HT1080 (cell line): ENCODE data around the gene KCNAB2. TPM values are rescaled to one million over a fixed set of nuclear protein-coding genes. Genes with fewer than 3 reads are reported as not detected.

Experiments used
- DNase-seq: peaks from one replicate; pipeline ENCODE4 v3.0.0-alpha.2; 2015; ENCODE audit warnings: low read depth
- total RNA-seq: library from RNA; depleted of rRNA; stranded (reverse); fragments of >200 nt; shearing (Covaris generic); gene quantifications from 2 replicates; pipeline ENCODE4 v1.2.3, GENCODE V29; 2014; rRNA removed

KCNAB2 gene
- total RNA-seq, 1 experiment from 2014 or later = 31.6 TPM

DNA sequence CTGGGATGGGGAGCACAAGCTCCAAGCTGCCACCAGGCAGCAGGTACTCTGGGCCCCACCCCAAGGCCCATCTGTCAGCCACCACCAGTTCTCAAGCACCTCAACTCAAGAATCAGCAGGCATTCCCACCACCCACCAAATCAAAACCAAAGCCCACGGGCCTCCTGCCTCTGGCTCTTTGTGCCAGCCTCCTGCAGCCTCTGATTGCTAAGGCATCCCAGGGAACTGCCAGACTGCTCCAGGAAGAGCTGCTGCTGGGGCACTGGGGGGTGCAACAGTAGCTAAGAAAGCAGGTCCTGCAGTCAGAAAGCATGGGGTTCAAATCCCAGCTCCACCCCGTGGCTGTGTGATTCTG lies 99.7 kb downstream of the KCNAB2 start:
- DNase-seq = no peak

DNA sequence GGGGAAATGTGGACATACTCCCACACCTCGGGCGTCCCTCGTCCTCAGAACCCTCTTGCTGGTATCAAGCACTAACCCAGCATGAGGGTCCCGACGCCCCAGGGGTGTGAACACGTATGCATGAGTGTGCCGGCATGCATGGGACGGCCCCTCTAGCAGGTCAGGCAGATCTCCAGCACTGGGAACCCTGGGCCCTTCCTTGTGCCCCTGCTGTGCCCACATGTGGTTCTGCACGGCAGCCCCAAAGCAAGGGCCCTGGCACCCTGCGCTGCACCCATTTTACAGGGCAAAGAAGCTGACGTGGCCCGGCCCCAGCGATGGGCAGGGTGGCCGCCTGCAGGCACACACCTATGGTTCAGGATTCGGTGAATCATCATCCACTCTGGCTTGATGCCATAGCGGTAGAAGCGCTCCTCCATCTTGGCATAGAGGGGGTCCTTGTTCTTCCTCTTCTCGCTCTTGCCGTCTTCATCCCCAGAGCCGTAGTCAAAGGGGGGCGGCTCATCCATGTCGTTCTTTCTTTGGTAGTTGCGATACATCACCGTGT lies 100.2 kb downstream of the KCNAB2 start:
- DNase-seq = no peak

DNA sequence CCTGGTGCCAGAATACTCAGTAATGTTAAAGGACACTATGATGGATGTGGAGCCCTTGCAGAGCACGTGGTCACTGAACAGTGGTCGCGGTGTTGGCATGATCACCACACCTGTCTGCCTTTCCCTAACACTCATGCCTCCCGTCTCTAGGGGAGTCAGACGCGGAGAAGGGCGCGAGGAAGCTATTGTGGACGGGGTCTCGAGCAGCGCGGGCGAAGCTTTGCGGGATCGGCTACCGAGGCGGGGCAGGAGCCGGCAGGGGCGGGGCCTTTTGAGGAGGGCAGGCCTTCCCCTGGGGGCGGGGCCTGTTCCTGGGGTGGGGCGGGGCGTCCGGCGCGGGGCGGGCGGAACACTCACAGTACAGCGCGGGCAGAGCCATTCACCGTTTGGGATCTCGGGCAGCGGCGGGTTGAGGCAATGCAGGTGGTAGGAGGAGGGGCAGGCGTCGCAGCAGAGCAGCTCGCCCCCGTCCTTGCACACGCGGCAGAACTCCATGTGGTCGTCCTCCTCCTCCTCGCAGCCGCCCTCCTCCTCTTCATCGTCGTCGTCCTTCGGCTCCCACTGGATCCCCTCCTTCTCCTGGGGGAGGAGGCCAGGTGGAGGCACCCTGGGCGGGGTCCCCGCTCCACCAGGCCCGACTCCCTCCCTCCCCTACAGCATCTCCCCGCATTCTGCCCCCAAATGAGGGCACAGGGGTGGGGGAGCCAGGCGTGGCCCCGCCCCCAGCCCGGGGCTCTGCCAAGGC lies 103.0 kb downstream of the KCNAB2 start:
- DNase-seq = no peak

DNA sequence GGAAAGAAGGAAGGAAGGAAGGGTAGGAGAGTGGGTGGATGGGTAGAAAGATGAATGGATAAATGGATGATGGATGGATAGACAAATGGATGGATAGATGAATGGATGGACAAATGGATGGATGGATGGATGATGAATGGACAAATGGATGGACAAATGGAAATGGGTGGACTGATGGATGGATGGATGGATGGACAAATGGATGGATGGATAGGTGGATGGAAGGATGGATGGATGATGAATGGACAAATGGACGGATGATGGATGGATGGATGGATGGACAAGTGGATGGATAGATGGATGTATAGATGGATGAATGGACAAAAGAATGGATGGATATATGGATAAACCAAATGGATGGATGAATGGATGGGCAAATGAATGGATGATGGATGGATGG lies 103.9 kb downstream of the KCNAB2 start:
- no peak for DNase-seq

DNA sequence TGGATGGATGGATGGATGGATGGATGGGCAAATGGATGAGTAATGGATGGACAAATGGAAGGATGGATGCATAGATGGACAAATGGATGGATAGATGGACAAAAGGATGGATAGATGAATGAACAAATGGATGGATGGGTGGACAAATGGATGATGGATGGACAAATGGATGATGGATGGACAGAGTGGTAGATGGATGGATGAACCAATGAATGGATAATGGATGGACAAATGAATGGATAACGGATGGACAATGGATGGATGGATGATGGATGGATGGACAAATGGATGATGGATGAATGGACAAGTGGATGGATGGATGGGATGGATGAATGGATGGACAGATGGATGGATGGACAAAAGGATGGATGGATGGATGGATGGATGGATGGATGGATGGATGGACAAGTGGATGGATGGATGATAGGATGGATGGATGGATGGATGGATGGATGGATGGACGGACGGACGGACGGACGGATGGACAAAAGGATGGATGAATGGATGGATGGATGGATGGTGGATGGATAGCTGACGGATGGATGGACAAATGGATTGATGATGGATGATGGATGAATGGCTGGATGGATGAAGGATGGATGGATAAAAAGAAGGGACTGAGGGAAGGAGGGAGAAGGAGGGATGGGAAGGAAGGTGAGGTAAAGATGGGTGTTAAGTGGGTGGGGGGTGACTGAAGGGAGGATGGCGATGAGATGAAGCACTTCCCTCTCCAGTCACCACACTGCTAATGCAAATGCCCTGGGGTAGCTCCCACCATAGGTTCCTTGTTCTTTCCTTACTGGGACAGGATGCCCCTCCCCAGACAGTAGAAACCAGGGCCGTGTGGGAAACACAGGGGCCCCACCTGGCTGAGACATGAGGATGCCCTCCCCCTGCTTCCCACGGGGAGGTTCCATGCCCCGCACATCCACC lies 104.6 kb downstream of the KCNAB2 start:
- DNase-seq = no peak

Other genes starting within 250 kb of the KCNAB2 start
- 3.5 and 4.9 TPM in 2 replicates for gene NPHP4, start 53.5 kb upstream of the KCNAB2 start, total RNA-seq
- not detected in 2 replicates for gene CHD5, start 134.4 kb downstream of the KCNAB2 start, total RNA-seq
- 181 and 193 TPM in 2 replicates for gene RPL22, start 153.7 kb downstream of the KCNAB2 start, total RNA-seq
- 0.32 and 0.84 TPM in 2 replicates for gene RNF207, start 160.2 kb downstream of the KCNAB2 start, total RNA-seq
- gene ICMT, start 190.1 kb downstream of the KCNAB2 start, total RNA-seq = 125 and 142 TPM in 2 replicates
- gene HES3, start 198.3 kb downstream of the KCNAB2 start, total RNA-seq = not detected in 2 replicates
- gene GPR153, start 215.2 kb downstream of the KCNAB2 start, total RNA-seq = 1.9 and 3.4 TPM in 2 replicates